HG03457 (cell line): ENCODE results near the gene ERBB4.

Source experiments
- ATAC-seq: cut with Tn5 transposase; IDR thresholded peaks from one replicate; pipeline ENCODE4 v1.9.1; 2021; ENCODE audit warnings: moderate number of reproducible peaks; ENCODE audit not compliant: unreplicated experiment

The ERBB4 gene

DNA sequence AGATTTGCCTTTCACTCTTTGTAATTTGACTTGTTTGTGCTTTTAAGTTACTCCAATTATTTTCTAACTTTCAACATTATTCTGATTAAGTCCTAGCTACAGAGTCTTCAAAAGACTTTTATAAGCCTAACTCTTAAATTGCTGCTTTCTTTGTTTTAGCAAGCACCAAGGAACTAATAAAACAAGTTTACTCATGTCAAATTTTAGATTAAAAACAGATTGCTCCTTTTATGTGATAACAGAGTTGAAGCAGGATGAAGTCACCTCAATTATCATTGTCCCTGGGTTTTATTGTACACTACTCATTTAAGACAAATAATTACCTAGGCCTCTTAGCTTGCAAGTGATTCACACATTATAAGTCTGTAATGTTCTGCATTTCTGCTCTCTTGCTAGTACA lies 678.4 kb downstream of the ERBB4 start:
- no peak for ATAC-seq

DNA sequence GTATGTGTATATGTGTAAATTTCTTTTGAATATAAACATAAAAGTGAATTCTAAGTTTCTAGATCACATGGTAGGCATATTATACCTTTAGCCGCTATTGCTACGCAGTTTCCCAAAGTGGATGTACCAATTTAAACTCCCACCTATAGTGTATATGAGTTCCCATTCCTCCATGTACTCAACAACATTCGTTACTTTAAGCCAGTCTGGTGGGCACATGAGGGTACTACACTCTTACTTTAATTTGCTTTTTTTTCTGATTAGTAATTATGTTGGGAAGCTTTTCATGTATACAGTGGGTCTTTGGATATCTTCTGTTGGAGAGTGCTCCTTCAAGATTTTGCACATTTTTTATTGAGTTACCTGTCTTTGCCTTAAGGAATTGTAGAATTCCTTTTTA lies 683.8 kb downstream of the ERBB4 start:
- no peak for ATAC-seq

DNA sequence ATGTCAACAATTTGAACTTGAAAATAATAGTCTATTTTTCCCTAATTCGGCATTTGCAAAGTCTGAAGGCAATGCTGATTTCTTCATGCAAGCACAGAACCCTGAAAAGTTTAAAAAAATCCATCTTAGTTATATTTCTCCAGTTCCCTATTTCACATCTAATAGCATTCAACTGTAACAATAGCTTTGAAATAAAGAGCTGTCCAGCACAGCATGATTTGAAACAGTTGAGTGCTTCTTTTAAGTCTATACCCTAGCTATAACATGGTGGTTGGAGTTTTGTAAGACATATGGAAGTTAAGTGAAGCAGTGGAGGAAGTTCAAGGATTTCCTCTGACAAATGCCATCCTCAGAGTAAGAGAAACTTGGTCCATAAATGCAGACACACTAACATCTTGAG lies 691.9 kb downstream of the ERBB4 start:
- no peak for ATAC-seq

DNA sequence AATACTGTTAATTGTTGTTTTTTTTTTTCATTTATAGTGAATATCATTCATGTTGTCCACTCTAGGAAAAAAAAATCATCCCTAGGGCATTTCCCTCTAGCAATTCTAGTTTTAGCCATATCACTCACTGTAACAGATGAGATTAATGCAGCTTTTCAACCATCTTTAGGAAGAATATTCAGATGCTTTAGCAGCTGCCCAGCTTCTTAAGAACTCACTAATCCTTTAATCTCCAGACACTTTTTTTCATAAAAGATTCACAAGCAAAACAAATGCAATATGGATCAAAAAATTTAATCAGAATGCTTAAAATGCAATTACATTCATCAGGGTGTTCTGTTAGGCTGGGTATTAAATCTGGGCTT lies 692.6 kb downstream of the ERBB4 start:
- no peak for ATAC-seq

DNA sequence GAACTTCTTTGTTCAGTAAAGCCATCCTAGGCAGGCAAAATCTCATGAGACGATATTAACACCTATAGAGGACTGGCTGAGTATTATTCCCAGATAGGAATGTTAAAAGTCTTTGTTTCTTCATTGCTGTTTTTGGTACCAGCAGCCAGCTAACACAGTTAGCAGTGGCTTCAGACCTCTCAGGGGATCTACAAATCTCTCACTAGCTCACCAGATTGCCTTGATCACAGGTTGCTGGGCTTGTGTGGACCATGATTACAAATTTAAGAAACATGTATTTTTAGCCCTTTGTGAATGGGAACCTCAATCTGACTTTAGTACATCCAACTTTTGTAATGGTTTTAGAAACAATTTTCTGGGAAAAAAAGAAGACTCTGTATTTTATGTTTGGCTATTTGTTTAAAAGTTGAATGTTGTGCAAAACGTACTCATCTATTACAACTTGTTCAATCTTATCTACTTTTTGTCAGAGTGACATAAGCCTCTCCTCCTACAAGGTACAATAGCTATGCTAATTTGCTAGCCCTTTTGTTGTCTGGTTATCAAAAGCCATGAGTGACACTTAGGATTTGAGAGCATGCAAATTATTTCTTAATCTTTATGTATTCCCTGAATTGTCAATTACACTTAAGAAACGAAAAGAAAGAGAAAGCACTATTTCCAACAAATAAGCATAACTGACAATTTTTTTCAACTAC lies 693.1 kb downstream of the ERBB4 start:
- no peak for ATAC-seq

DNA sequence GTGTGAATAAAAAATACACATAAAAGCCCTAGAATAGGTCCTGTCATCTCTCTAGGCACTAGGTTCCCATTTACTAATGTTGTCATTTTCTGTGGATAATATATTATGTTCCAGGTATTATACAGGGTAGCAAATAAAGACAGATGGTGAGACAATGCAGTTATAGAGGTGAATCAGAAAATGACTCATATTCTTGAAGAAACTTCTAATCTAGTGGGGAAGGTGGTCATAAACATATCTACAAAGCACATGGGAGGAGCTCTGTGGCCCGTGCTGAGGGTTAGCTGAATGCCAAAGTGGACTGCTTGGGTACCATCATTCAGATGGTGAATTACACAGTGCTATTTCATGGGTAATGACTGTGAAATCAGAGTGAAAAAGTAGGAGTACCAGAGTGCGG lies 700.9 kb downstream of the ERBB4 start:
- no peak for ATAC-seq

DNA sequence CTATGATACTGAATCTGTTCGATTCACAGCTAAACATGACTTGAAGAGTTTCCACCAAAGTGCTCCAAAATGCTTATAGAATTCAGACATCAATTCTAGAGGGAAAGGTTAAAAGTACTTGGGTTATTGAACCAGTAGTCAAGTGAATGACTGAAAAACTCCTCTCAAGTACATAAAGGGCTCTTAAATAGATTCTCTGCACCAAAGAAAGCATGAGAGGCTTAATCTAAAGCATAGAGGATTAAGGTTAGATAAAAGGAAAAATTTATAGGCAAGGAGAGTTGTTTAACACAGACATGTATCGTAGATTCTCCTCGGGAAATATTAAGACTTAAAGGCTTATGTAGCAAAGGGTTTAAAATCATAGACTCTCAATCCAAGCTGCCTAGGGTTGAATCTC lies 701.4 kb downstream of the ERBB4 start:
- no peak for ATAC-seq

DNA sequence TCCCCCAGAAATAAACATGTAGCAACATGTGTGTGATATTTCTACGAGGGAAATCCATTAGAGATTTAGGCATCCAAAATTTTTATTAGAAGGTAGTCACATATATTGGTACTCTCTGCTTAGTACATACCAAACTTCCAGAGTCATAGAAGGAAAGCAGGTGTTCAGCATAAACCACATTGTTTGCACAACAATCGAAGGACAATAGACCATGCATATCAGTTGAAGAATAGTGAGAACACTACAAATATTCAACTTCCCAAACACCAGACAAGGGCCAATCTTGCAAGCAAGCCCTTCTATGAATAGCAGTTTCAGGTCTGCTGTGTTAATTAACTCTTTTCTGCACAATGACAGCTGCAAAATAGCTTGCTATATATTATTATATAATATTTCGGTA lies 702.2 kb downstream of the ERBB4 start:
- ATAC-seq: no peak

DNA sequence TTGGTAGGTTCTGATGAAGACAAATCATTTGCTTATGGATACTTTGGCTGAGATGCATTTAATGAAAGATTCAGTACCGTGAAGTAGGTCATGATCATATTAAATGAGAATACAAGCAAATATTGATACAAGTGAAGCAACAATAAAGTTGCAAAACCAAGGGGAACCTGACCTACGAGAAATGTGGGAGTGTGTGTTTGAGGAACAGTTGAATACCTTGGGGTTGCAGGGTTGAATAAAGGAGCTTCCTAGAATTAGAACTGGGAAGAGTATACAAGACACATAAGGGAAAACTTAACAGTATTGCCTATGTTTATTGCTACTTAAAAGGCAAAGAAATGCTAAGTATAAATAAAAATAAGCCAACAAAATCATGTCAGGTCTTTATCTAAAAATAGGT lies 702.9 kb downstream of the ERBB4 start:
- ATAC-seq: no peak

DNA sequence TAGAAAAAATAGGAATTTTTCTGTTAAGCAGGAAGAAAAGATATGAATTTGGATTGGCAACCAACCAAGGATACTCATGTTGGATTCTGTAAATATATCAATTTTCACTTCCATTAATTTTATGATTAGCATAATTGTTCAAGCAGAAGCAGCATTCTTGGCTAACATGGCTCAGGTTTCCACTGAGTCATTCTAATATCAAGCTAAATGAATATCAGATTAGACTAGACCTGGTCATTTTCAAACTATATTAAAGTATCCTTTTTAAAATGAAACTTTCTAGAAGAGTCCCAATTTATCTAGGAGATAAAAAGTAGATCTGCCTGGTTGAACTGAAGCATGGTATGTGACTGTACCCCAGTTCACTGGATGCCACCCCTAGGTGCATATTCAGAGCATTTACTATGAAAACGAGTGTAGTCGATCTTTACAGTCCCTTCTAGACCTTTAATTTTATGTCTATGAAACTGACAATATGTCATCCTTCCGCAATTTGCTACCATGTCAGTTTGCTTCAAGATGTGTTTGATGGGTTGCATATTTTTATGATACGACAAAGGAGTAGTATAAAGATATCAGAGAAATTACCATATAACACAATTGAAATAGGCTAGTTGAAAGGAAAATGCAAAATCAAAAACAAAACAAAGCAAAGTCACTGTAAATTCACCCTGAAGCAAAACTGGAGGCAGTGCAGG lies 704.9 kb downstream of the ERBB4 start:
- no peak for ATAC-seq

DNA sequence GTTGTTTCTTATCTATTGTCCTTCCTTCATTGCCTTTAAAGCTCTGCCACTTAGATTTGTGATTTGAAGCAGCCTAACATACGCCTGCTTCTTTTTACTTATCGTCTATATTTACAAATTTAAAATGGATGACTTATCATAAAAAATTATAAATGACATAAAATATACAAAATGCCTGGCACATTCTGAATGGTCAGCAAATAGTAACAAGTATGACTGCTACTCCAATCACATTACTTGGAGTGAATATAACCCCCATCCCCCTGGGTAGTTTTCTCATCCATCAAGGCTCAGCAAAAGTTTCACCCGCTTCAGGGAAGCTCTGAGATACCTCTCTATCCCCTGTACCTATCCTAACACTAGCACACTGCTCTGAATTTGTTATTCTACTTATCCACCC lies 708.9 kb downstream of the ERBB4 start:
- no peak for ATAC-seq

DNA sequence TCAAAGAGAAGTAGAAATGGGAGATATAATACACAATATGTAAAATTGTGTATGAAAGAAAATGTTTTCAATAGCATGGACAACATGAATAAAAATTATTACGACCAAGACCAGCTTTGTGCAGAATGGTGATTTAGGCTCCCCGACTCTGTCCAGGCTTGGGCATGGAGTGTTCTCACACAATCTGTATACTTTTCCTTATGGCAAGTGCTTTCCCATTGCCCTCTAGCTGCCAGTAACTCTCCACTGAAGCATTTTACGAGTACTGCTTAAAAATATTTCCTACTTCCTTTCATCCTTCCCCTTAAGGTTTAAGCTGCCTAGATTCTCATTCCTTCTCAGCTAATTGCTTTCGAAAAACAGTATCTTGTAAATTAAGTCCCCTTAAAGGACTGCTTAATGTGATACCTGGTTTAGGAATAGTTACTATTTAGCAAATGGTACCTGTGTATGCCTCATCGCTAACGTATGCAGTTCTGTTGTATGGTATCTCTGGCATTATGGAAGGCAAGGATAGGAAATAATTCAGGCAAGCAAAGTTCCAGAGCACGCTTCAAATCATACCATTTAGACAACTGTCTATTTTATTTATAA lies 714.6 kb downstream of the ERBB4 start:
- no peak for ATAC-seq

DNA sequence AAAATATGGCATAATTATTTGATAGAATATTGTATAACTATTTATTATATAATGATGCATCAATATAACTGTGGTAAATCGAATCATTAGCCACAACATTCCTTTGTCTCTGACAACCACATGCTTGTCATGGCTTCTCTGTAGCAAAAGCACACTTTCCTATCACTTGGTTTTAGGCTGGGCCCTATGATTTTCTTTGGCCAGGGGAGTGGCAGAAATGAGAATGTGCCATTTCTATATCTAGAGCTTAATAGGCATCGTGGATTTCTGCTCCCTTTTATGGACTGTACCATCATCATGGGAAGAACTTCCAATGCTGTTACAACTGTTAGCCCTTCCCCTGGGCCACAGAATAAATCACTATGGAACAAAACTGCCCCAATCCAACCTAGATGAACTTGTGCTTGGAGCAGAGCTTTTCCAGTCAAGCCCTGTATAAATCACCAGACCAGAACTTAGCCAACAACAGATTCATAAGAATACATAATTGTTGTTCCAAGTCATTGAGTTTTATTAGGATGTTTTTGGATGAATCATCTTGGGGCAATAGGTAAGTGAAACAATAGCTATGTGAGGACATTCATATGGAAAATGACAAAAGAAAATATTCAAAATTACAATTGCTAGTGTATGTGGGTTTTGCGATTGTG lies 715.8 kb downstream of the ERBB4 start:
- ATAC-seq: no peak

DNA sequence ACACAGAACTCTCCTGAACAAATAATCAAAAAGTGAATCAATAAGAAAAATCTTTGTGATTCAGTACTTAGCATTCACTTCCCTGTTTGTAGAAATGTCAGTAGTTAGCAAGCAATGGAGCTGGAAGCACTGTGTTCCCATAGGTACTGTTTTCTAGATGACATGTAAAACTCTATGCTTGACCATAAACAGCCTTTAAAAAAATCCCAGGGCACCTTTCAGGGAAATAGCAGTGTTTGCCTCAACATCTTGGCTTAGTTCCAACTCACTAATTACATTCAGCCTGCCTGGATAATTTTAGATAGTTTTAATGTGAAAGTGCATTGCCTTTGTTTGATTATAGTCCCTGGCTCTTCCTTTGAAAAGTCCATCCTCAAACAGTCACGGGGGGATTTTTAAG lies 721.8 kb downstream of the ERBB4 start:
- no peak for ATAC-seq

DNA sequence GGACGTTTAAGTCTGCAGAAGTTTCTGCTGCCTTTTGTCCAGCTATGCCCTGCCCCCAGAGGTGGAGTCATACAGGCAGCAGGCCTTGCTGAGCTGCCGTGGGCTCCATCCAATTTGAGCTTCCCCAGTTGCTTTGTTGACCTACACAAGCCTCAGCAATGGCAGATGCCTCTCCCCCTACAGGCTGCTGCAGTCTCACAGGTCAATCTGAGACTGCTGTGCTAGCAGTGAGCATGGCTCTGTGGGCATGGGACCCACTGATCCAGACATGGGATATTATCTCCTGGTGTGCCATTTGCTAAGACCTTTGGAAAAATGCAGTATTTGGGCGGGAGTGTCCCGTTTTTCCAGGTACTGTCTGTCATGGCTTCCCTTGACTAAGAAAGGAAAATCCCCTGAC lies 726.0 kb downstream of the ERBB4 start:
- no peak for ATAC-seq

DNA sequence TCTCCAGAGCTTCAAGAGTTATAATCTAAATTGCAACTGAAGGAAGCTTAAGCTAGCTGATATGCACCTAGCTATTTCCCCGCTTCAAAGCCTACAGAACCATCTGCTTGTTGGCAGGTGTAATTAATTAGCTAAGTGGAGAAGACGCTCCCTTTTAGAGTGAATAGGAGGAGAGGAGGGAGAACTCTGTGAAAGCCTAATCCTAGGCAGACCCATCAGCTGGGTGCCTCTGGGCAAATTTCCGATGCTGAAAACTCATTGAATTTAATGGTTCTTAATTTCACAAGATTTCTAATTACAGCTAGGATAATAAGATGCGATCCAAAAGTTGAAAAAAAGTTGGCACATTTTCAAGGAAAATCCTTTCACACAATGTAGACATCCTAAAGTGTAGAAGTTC lies 735.9 kb downstream of the ERBB4 start:
- ATAC-seq: no peak

DNA sequence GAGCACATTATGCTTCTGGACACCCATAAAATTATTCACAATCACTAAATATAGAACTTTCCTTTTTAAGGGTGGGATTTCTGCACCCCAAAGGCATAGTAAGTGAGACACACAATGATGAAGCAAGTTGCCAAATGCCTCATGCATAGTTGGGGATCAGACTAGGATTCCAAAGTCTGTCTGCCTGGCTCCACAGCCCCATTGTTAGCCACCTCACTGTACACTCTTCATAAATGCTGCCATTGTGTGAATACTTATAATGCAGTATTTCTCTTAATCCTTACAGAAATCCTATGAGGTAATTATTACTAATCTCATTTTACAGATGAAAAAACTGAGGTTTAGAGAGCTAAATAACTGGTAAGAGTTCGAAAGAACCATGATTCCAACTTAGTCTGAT lies 738.6 kb downstream of the ERBB4 start:
- no peak for ATAC-seq

DNA sequence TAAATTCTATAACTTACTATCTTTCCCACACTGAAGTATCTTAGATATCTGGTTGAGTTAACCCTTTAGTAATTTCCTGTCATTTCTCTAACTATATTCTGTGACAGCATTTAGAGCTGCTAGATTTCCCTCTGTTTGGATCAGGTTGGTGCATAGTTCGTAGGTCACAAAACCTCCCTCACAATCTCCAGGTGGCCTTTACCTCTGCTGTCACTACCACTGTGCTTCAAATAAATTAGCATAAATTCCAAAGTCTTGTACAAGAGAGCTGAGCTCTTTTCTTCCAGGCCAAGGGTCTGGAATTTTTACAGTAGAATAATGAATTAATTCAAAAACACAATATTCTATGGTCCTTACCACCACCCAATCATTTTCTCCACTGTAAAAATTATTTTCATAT lies 739.7 kb downstream of the ERBB4 start:
- ATAC-seq: no peak

DNA sequence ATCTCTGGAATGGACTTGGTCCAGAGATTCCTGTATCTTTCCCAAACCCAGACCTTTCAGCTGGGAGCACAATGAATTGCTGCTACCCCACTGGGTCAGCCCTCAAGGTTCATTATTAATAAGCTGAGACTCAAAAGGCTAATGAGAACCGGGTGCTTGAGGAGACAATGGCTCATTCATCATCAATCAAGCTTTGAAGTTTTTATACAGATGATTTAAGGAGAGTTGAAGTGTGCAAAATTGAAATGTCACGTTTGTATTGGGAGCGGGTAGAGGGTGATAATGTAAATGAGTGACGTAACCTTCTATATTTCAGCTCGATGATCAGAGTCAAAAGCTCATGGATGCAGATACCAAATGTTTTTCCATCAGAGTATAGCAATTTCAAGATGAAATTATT lies 744.9 kb downstream of the ERBB4 start:
- ATAC-seq: no peak

DNA sequence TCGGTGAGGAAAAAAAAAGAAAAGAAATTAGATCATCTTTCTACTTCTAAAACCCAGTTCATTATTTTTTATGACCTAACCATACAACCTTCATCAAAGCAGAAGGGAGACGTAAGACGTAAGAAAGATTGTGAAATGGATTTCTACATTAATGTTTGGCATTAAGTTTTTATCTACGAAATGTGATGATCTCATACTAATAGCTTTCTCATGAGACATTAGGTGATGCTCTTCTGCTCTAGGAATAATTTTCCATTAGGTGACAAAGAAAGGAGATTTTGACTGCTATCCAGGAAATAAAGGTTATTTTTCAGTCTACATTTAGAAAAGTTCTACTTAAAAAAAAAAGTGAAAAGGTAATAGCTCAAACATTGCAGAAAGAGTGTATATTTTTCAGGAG lies 748.6 kb downstream of the ERBB4 start:
- ATAC-seq: no peak

DNA sequence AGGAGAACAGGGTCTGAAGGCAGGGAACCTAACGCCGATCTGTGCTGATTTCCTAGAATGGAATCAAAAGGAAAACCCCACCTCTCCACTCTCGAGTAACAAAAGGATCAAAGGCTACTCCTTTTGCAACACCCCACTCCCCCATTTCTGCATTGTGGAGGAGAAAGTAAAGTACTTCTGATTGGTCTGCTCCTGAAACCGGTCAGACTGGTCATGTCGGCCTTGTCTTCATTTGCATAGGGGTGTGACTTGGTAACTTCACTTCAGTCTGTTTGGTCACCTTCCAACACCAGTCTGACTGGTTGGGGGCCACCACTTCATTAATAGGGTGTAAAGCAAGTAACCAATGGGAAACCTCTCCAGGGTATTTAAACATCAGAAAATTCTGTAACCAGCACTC lies 771.9 kb downstream of the ERBB4 start:
- no peak for ATAC-seq

DNA sequence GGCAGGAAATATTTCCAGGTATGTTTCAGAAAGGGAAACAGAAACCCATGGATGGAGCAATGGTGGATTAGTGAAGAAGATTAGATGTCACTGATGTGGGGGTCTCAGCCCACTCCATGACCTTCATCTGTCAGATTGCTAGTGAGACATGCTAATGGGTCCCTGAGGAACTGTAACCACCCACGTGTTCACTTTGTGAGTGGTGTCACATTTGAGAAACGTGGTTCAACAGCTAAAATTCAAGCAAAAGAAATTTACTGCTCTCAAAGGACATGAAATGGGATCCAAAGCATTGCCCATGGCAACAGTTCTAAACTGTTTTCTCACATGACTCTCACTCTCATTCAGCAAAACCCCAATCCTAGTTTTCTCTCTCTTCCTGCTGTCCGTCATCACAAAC lies 776.1 kb downstream of the ERBB4 start:
- no peak for ATAC-seq
